ENCODE data around the gene KCNN3.

The KCNN3 gene

GRCh38 chr1:154797175-154797574, 72.9 kb downstream of the KCNN3 start:
- H3K27ac ChIP-seq (replicated peaks) = no peak overlapping the region
- H3K27me3 ChIP-seq (ENCODE audit: insufficient read depth, poor library complexity, severe bottlenecking) = peaks cover 12% of the 10 kb centered on the region
- DNase-seq (ENCODE audit: low read depth in 1 of 2, low spot score in 1 of 2) = no peak
- TF ChIP-seq GABPA (IDR thresholded peaks at IDR 0.05; ENCODE audit: low read depth) (no peak), POLR2AphosphoS5 (IDR thresholded peaks at IDR 0.05; ENCODE audit: low read depth) (no peak), REST (IDR thresholded peaks at IDR 0.05; ENCODE audit: insufficient replicate concordance, low read depth) (no peak), CTCF (IDR thresholded peaks at IDR 0.05; ENCODE audit: insufficient read depth, low read length) (no peak), SPI1 (IDR thresholded peaks at IDR 0.05; ENCODE audit: borderline replicate concordance, low read depth) (no peak)
- H3K4me3 ChIP-seq (replicated peaks; ENCODE audit: insufficient read depth, low read length) = no peak overlapping the region

GRCh38 chr1:154796303-154796892, 73.7 kb downstream of the KCNN3 start:
- Histone ChIP-seq H3K27me3 (ENCODE audit: insufficient read depth, poor library complexity, severe bottlenecking) (peaks cover 19% of the 10 kb centered on the region), H3K27ac (replicated peaks) (no peak overlapping the region), H3K4me3 (replicated peaks; ENCODE audit: insufficient read depth, low read length) (no peak overlapping the region)
- no peak for DNase-seq (ENCODE audit: low read depth in 1 of 2, low spot score in 1 of 2)
- TF ChIP-seq SPI1 (IDR thresholded peaks at IDR 0.05; ENCODE audit: borderline replicate concordance, low read depth) = no peak
- TF ChIP-seq REST (IDR thresholded peaks at IDR 0.05; ENCODE audit: insufficient replicate concordance, low read depth) = no peak
- no peak for TF ChIP-seq GABPA (IDR thresholded peaks at IDR 0.05; ENCODE audit: low read depth)
- TF ChIP-seq CTCF (IDR thresholded peaks at IDR 0.05; ENCODE audit: insufficient read depth, low read length) = no peak
- no peak for TF ChIP-seq POLR2AphosphoS5 (IDR thresholded peaks at IDR 0.05; ENCODE audit: low read depth)

GRCh38 chr1:154794608-154795007, 75.5 kb downstream of the KCNN3 start:
- Histone ChIP-seq H3K4me3 (replicated peaks; ENCODE audit: insufficient read depth, low read length) (no peak overlapping the region), H3K27ac (replicated peaks) (no peak overlapping the region), H3K27me3 (ENCODE audit: insufficient read depth, poor library complexity, severe bottlenecking) (peaks cover 19% of the 10 kb centered on the region)
- DNase-seq (ENCODE audit: low read depth in 1 of 2, low spot score in 1 of 2) = no peak
- TF ChIP-seq GABPA (IDR thresholded peaks at IDR 0.05; ENCODE audit: low read depth) = no peak
- TF ChIP-seq SPI1 (IDR thresholded peaks at IDR 0.05; ENCODE audit: borderline replicate concordance, low read depth) = no peak
- no peak for TF ChIP-seq REST (IDR thresholded peaks at IDR 0.05; ENCODE audit: insufficient replicate concordance, low read depth)
- TF ChIP-seq CTCF (IDR thresholded peaks at IDR 0.05; ENCODE audit: insufficient read depth, low read length) = no peak
- no peak for TF ChIP-seq POLR2AphosphoS5 (IDR thresholded peaks at IDR 0.05; ENCODE audit: low read depth)
